Calu3 (cell line): ENCODE results near the gene MYO3B. TPM values are rescaled to one million over a fixed set of nuclear protein-coding genes. Genes with fewer than 3 reads are reported as not detected.

Experiments
- BruUV-seq: library from RNA; stranded (reverse); fragments of 400-500 nt; replicated peaks from 2 replicates; lab custom pipeline; 2021; lab: Mats Ljungman, UMichigan
- CTCF ChIA-PET: fragments of 300-600 bp; sonication (Branson Sonifier 250); formaldehyde crosslinking; loops from one replicate; lab custom pipeline; 2022; ENCODE audit warnings: antibody characterized with exemption; lab: Charles Lee
- DNase-seq: peaks from one replicate; pipeline ENCODE4 v3.0.0; 2022
- H3K27ac Mint-ChIP-seq: one replicate; pipeline ENCODE4 v1.8.0; 2022; ENCODE audit warnings: mixed read lengths; ENCODE audit not compliant: unreplicated experiment
- H3K27me3 Mint-ChIP-seq: one replicate; pipeline ENCODE4 v1.8.0; 2022; ENCODE audit warnings: mixed read lengths; ENCODE audit not compliant: unreplicated experiment
- H3K36me3 Mint-ChIP-seq: one replicate; pipeline ENCODE4 v1.8.0; 2022; ENCODE audit warnings: mild to moderate bottlenecking, moderate library complexity, mixed read lengths; ENCODE audit not compliant: insufficient read depth, unreplicated experiment
- H3K4me1 Mint-ChIP-seq: one replicate; pipeline ENCODE4 v1.8.0; 2022; ENCODE audit warnings: mild to moderate bottlenecking, low read depth, mixed read lengths; ENCODE audit not compliant: unreplicated experiment
- H3K4me3 Mint-ChIP-seq: one replicate; pipeline ENCODE4 v1.8.0; 2022; ENCODE audit warnings: mild to moderate bottlenecking, low read depth, moderate library complexity, mixed read lengths; ENCODE audit not compliant: unreplicated experiment
- H3K9me3 Mint-ChIP-seq: one replicate; pipeline ENCODE4 v1.8.0; 2022; ENCODE audit warnings: low read depth, mixed read lengths; ENCODE audit not compliant: unreplicated experiment
- CTCF ChIP-seq: fragments of 200-600 bp; IDR thresholded peaks from one replicate; pipeline ENCODE4 v1.8.0; 2022; ENCODE audit warnings: antibody characterized with exemption; ENCODE audit not compliant: unreplicated experiment
- intact Hi-C: fragments of 100-400 bp; cut with micrococcal nuclease; formaldehyde crosslinking; loops from one replicate; pipeline ENCODE4 v1.10.0; 2022; ENCODE audit not compliant: unreplicated experiment
- total RNA-seq: library from RNA; stranded (reverse); gene quantifications from 2 replicates; pipeline ENCODE4 v1.2.3, GENCODE V29; 2022

Gene MYO3B
- total RNA-seq, 1 experiment from 2014 or later: 5.0 TPM

- CTCF ChIA-PET: no interaction called here
- no peaks in the 10 kb centered on the region for H3K9me3 Mint-ChIP-seq
- intact Hi-C loops: no loop called here
- no peak for DNase-seq
- no peaks in the 10 kb centered on the region for H3K27me3 Mint-ChIP-seq
- no TSS peak for BruUV-seq
- TF ChIP-seq CTCF: no peak
- no peaks in the 10 kb centered on the region for H3K36me3 Mint-ChIP-seq
- no peaks in the 10 kb centered on the region for H3K4me1 Mint-ChIP-seq
- no peak overlapping the region for H3K27ac Mint-ChIP-seq
- H3K4me3 Mint-ChIP-seq: no peak overlapping the region
Observed at GRCh38 chr2:170196963-170197362, 19.0 kb downstream of the MYO3B start.

GRCh38 chr2:170201275-170201674 is 23.3 kb downstream of the MYO3B start:
- no peak overlapping the region for H3K4me3 Mint-ChIP-seq
- H3K9me3 Mint-ChIP-seq: no peaks in the 10 kb centered on the region
- no peak for DNase-seq
- CTCF ChIA-PET: no interaction called here
- BruUV-seq: no TSS peak
- no peak for TF ChIP-seq CTCF
- no peaks in the 10 kb centered on the region for H3K36me3 Mint-ChIP-seq
- H3K27ac Mint-ChIP-seq: no peak overlapping the region
- intact Hi-C loops: no loop called here
- H3K27me3 Mint-ChIP-seq: no peaks in the 10 kb centered on the region
- no peaks in the 10 kb centered on the region for H3K4me1 Mint-ChIP-seq

GRCh38 chr2:170201734-170202393 is 23.9 kb downstream of the MYO3B start:
- no peak overlapping the region for H3K27ac Mint-ChIP-seq
- TF ChIP-seq CTCF: no peak
- H3K4me3 Mint-ChIP-seq: no peak overlapping the region
- H3K36me3 Mint-ChIP-seq: no peaks in the 10 kb centered on the region
- CTCF ChIA-PET: no interaction called here
- no peaks in the 10 kb centered on the region for H3K9me3 Mint-ChIP-seq
- no peaks in the 10 kb centered on the region for H3K4me1 Mint-ChIP-seq
- no TSS peak for BruUV-seq
- no peak for DNase-seq
- intact Hi-C loops: no loop called here
- H3K27me3 Mint-ChIP-seq: no peaks in the 10 kb centered on the region

- CTCF ChIA-PET: no interaction called here
- no peak overlapping the region for H3K4me3 Mint-ChIP-seq
- intact Hi-C loops: no loop called here
- TF ChIP-seq CTCF: no peak
- H3K4me1 Mint-ChIP-seq: no peaks in the 10 kb centered on the region
- no peak for DNase-seq
- H3K9me3 Mint-ChIP-seq: no peaks in the 10 kb centered on the region
- H3K36me3 Mint-ChIP-seq: no peaks in the 10 kb centered on the region
- H3K27ac Mint-ChIP-seq: no peak overlapping the region
- no TSS peak for BruUV-seq
- no peaks in the 10 kb centered on the region for H3K27me3 Mint-ChIP-seq
Observed at GRCh38 chr2:170202437-170202836, 24.5 kb downstream of the MYO3B start.
